Measurements from ENCODE around the gene CPLX3.

- TF ChIP-seq CEBPB (IDR thresholded peaks at IDR 0.05) (no peak), CREB1 (IDR thresholded peaks at IDR 0.05; ENCODE audit: low read depth) (no peak), TEAD4 (IDR thresholded peaks at IDR 0.05) (no peak), TCF12 (IDR thresholded peaks at IDR 0.05; ENCODE audit: low read depth) (no peak), NFIC (IDR thresholded peaks at IDR 0.05) (no peak), MAX (IDR thresholded peaks at IDR 0.05) (no peak), REST (IDR thresholded peaks at IDR 0.05; ENCODE audit: low read depth) (no peak)
Measured at GRCh38 chr15:74843891-74844299, 17.5 kb downstream of the CPLX3 start.
